OCI-LY7 (cell line): ENCODE data around the gene SH3PXD2A.

Experiments
- CTCF ChIP-seq: fragments of 200-600 bp; sonication (generic); conservative IDR thresholded peaks from 2 replicates; pipeline ENCODE4 v1.5.1; 2014; ENCODE audit warnings: mild to moderate bottlenecking, antibody characterized with exemption, low read length, moderate library complexity, mixed read lengths
- EZH2phosphoT487 ChIP-seq: fragments of 200-600 bp; sonication (generic); IDR thresholded peaks from 2 replicates; pipeline ENCODE4 v1.6.1; 2018; ENCODE audit warnings: low read depth, borderline replicate concordance, mild to moderate bottlenecking, mixed run types, antibody characterized with exemption, low read length, moderate library complexity, mixed read lengths

- no peak for TF ChIP-seq CTCF
- TF ChIP-seq EZH2phosphoT487 = no peak
Observed at GRCh38 chr10:103820101-103821062, 35.0 kb downstream of the SH3PXD2A start.
